ENCODE data around the gene AHDC1. TPM values are rescaled to one million over a fixed set of nuclear protein-coding genes. Genes with fewer than 3 reads are reported as not detected.
A peak's percentile ranks its signal among the peaks of the same experiment; 100 is the strongest.

AHDC1 gene
- total and polyA plus RNA-seq, 9 of the 15 experiments (the other 6 are each of a cell fraction or from before 2014, with no cell fraction given), result 0.21 to 36.4 (median 4.7) TPM

DNA sequence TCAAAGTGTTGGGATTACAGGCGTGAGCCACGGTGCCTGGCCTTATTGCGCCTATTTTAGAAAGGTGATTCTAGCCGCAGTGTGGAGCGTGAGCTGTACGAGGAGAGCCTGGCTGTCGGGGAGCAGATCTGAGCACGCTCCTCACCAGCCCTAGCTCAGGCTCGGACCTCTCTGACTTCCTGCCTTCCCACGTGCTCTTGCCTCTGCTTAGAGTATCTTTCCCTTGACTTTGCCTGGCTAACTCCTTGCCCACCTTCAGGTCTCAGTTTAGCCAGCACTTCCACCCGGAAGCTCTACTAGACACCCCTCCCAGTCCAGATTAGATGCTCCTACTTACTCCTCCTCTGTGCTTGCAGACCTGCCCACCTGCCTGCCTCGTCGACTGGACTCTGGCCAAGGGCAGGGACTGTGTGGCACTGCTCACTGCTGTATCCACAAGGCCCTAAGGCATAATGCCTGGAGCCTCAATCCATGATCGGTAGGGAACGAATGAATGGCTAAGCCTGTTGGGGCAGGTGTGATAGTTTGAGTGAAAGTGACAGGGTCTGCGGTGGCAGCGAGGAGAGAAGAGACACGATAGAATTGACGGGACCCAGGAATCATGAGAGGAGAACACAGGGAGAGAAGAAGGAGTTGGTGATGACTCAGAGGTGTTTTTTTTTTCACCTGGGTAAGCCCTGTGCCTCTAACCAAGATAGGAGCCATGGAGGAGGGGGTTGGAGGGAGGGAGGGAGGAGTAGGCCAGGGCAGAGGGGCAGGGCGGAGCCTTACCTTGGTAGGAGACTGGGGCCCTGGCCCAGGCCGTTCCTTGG is 85.8 kb downstream of the AHDC1 start (continued):
- no peak for TF ChIP-seq ETV1 (tag; conservative IDR thresholded peaks at IDR 0.05; ENCODE audit: low read depth)
- no peak for TF ChIP-seq MED1 (CRISPR knock-in tag; IDR thresholded peaks at IDR 0.05; ENCODE audit: borderline replicate concordance)
- no peak for TF ChIP-seq ZNF561 (CRISPR knock-in tag; conservative IDR thresholded peaks at IDR 0.05)
- TF ChIP-seq, protein P1, sequence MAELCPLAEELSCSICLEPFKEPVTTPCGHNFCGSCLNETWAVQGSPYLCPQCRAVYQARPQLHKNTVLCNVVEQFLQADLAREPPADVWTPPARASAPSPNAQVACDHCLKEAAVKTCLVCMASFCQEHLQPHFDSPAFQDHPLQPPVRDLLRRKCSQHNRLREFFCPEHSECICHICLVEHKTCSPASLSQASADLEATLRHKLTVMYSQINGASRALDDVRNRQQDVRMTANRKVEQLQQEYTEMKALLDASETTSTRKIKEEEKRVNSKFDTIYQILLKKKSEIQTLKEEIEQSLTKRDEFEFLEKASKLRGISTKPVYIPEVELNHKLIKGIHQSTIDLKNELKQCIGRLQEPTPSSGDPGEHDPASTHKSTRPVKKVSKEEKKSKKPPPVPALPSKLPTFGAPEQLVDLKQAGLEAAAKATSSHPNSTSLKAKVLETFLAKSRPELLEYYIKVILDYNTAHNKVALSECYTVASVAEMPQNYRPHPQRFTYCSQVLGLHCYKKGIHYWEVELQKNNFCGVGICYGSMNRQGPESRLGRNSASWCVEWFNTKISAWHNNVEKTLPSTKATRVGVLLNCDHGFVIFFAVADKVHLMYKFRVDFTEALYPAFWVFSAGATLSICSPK (IDR thresholded peaks at IDR 0.05; ENCODE audit: borderline replicate concordance), result 0 out of 2 replicates have a peak, but pooled peaks have one; percentile 32
- TF ChIP-seq HMG20A (CRISPR knock-in tag; conservative IDR thresholded peaks at IDR 0.05), result no peak
- TF ChIP-seq, protein P2, sequence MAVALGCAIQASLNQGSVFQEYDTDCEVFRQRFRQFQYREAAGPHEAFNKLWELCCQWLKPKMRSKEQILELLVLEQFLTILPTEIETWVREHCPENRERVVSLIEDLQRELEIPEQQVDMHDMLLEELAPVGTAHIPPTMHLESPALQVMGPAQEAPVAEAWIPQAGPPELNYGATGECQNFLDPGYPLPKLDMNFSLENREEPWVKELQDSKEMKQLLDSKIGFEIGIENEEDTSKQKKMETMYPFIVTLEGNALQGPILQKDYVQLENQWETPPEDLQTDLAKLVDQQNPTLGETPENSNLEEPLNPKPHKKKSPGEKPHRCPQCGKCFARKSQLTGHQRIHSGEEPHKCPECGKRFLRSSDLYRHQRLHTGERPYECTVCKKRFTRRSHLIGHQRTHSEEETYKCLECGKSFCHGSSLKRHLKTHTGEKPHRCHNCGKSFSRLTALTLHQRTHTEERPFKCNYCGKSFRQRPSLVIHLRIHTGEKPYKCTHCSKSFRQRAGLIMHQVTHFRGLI (CRISPR knock-in tag; IDR thresholded peaks at IDR 0.05), result no peak
- TF ChIP-seq, protein P3, sequence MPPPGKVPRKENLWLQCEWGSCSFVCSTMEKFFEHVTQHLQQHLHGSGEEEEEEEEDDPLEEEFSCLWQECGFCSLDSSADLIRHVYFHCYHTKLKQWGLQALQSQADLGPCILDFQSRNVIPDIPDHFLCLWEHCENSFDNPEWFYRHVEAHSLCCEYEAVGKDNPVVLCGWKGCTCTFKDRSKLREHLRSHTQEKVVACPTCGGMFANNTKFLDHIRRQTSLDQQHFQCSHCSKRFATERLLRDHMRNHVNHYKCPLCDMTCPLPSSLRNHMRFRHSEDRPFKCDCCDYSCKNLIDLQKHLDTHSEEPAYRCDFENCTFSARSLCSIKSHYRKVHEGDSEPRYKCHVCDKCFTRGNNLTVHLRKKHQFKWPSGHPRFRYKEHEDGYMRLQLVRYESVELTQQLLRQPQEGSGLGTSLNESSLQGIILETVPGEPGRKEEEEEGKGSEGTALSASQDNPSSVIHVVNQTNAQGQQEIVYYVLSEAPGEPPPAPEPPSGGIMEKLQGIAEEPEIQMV (tag; conservative IDR thresholded peaks at IDR 0.05; ENCODE audit: low read depth), result no peak
- TF ChIP-seq, protein P4, sequence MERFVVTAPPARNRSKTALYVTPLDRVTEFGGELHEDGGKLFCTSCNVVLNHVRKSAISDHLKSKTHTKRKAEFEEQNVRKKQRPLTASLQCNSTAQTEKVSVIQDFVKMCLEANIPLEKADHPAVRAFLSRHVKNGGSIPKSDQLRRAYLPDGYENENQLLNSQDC (CRISPR knock-in tag; IDR thresholded peaks at IDR 0.05), result no peak
- no peak for TF ChIP-seq NR3C1 (CRISPR knock-in tag; IDR thresholded peaks at IDR 0.05)
- no peak for TF ChIP-seq FOXA1 (IDR thresholded peaks at IDR 0.05; ENCODE audit: borderline replicate concordance)
- TF ChIP-seq MAFG (tag; conservative IDR thresholded peaks at IDR 0.05), result no peak
- TF ChIP-seq SMARCB1 (IDR thresholded peaks at IDR 0.05; ENCODE audit: insufficient read length, low read depth), result no peak
- TF ChIP-seq NCOA6 (IDR thresholded peaks at IDR 0.05), result no peak
- TF ChIP-seq, protein P5, sequence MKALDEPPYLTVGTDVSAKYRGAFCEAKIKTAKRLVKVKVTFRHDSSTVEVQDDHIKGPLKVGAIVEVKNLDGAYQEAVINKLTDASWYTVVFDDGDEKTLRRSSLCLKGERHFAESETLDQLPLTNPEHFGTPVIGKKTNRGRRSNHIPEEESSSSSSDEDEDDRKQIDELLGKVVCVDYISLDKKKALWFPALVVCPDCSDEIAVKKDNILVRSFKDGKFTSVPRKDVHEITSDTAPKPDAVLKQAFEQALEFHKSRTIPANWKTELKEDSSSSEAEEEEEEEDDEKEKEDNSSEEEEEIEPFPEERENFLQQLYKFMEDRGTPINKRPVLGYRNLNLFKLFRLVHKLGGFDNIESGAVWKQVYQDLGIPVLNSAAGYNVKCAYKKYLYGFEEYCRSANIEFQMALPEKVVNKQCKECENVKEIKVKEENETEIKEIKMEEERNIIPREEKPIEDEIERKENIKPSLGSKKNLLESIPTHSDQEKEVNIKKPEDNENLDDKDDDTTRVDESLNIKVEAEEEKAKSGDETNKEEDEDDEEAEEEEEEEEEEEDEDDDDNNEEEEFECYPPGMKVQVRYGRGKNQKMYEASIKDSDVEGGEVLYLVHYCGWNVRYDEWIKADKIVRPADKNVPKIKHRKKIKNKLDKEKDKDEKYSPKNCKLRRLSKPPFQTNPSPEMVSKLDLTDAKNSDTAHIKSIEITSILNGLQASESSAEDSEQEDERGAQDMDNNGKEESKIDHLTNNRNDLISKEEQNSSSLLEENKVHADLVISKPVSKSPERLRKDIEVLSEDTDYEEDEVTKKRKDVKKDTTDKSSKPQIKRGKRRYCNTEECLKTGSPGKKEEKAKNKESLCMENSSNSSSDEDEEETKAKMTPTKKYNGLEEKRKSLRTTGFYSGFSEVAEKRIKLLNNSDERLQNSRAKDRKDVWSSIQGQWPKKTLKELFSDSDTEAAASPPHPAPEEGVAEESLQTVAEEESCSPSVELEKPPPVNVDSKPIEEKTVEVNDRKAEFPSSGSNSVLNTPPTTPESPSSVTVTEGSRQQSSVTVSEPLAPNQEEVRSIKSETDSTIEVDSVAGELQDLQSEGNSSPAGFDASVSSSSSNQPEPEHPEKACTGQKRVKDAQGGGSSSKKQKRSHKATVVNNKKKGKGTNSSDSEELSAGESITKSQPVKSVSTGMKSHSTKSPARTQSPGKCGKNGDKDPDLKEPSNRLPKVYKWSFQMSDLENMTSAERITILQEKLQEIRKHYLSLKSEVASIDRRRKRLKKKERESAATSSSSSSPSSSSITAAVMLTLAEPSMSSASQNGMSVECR (CRISPR knock-in tag; IDR thresholded peaks at IDR 0.05), result no peak
- no peak for TF ChIP-seq XRCC5 (IDR thresholded peaks at IDR 0.05; ENCODE audit: low read depth, low read length)
- TF ChIP-seq CHCHD3 (CRISPR knock-in tag; IDR thresholded peaks at IDR 0.05), result no peak
- TF ChIP-seq FOXK1 (CRISPR knock-in tag; IDR thresholded peaks at IDR 0.05; ENCODE audit: borderline replicate concordance), result no peak
- TF ChIP-seq, protein P6, sequence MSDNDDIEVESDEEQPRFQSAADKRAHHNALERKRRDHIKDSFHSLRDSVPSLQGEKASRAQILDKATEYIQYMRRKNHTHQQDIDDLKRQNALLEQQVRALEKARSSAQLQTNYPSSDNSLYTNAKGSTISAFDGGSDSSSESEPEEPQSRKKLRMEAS (CRISPR knock-in tag; IDR thresholded peaks at IDR 0.05), result peak; percentile 67

Measured in K562 (cell line).